HEK293 (cell line): ENCODE results near the gene WDR64.

ENCODE experiments used
- CTCF ChIA-PET: fragments of 350-600 bp; formaldehyde crosslinking; extraction: SDS; loops from one replicate; lab custom pipeline; 2021; ENCODE audit warnings: antibody characterized with exemption; lab: Yijun Ruan, JAX
- POLR2A ChIA-PET: fragments of 300-600 bp; formaldehyde crosslinking; extraction: SDS; loops from one replicate; lab custom pipeline; 2020; ENCODE audit warnings: antibody characterized with exemption, inconsistent platforms; lab: Yijun Ruan, JAX
- H3K27ac ChIP-seq: fragments of 200-500 bp; sonication (Bioruptor generic); 2 replicates; pipeline ENCODE4 v1.5.1; 2014; ENCODE audit warnings: low read depth, low read length, control low read depth, inconsistent platforms; ENCODE audit errors: extremely low read depth
- H3K36me3 ChIP-seq, 2 experiments: fragments of 200-500 bp in 1 of 2; sonication (Bioruptor generic) in 1 of 2; 1 replicate in 1 of 2; 2 replicates in 1 of 2; pipeline ENCODE4 v1.5.1; 2014 to 2017; ENCODE audit warnings: inconsistent platforms in 2 of 2, low read length in 2 of 2; ENCODE audit not compliant: control insufficient read depth in 2 of 2, insufficient read depth in 1 of 2
- H3K4me1 ChIP-seq: fragments of 200-500 bp; sonication (Bioruptor generic); 2 replicates; pipeline ENCODE4 v1.5.1; 2014; ENCODE audit warnings: mild to moderate bottlenecking, low read length, inconsistent platforms; ENCODE audit not compliant: control insufficient read depth, insufficient read depth
- H3K4me3 ChIP-seq: 2 replicates; pipeline ENCODE4 v1.5.1; 2011; ENCODE audit warnings: low read depth, mild to moderate bottlenecking, control low read depth, low read length, moderate library complexity
- H3K9me3 ChIP-seq: fragments of 200-500 bp; sonication (Bioruptor generic); 2 replicates; pipeline ENCODE4 v1.5.1; 2014; ENCODE audit warnings: low read depth, low read length, inconsistent platforms; ENCODE audit not compliant: control insufficient read depth, insufficient read depth
- BCL11A ChIP-seq: fragments of 450-650 bp; formaldehyde crosslinking; IDR thresholded peaks from 2 replicates; pipeline ENCODE4 v1.5.1; 2016; ENCODE audit warnings: low read depth, missing biosample characterization, missing genetic modification characterization
- GFI1B ChIP-seq: fragments of 450-650 bp; formaldehyde crosslinking; IDR thresholded peaks from 2 replicates; pipeline ENCODE4 v1.5.1; 2016; ENCODE audit warnings: missing biosample characterization, missing genetic modification characterization
- GLI4 ChIP-seq: fragments of 450-650 bp; formaldehyde crosslinking; IDR thresholded peaks from 2 replicates; pipeline ENCODE4 v1.5.1; 2016; ENCODE audit warnings: missing biosample characterization, missing genetic modification characterization
- HOXA7 ChIP-seq: sonication (generic); formaldehyde crosslinking; IDR thresholded peaks from 2 replicates; pipeline ENCODE4 v1.8.1; 2022; ENCODE audit warnings: missing genetic modification reagents, borderline replicate concordance
- KLF10 ChIP-seq: fragments of 450-650 bp; IDR thresholded peaks from 2 replicates; pipeline ENCODE4 v1.5.1; 2018; ENCODE audit warnings: missing biosample characterization, mild to moderate bottlenecking, missing genetic modification characterization
- PATZ1 ChIP-seq: fragments of 450-650 bp; formaldehyde crosslinking; IDR thresholded peaks from 2 replicates; pipeline ENCODE4 v1.5.1; 2016; ENCODE audit warnings: missing biosample characterization, missing genetic modification characterization
- SETDB1 ChIP-seq: IDR thresholded peaks from one replicate; pipeline ENCODE4 v1.6.1; 2017; ENCODE audit warnings: mild to moderate bottlenecking, low read length, moderate library complexity, mixed read lengths; ENCODE audit not compliant: insufficient read length
- SP7 ChIP-seq: fragments of 450-650 bp; formaldehyde crosslinking; IDR thresholded peaks from 2 replicates; pipeline ENCODE4 v1.5.1; 2016; ENCODE audit warnings: missing biosample characterization, missing genetic modification characterization
- YY1 ChIP-seq: fragments of 450-650 bp; formaldehyde crosslinking; IDR thresholded peaks from 2 replicates; pipeline ENCODE4 v1.5.1; 2018; ENCODE audit warnings: missing biosample characterization, missing genetic modification characterization
- ZNF148 ChIP-seq: fragments of 450-650 bp; formaldehyde crosslinking; IDR thresholded peaks from 2 replicates; pipeline ENCODE4 v1.5.0; 2017; ENCODE audit warnings: missing biosample characterization, missing genetic modification characterization, borderline replicate concordance
- ZNF202 ChIP-seq: fragments of 450-650 bp; formaldehyde crosslinking; IDR thresholded peaks from 2 replicates; pipeline ENCODE4 v1.5.1; 2016; ENCODE audit warnings: missing biosample characterization, missing genetic modification characterization, borderline replicate concordance
- ZNF23 ChIP-seq: fragments of 450-650 bp; formaldehyde crosslinking; IDR thresholded peaks from 2 replicates; pipeline ENCODE4 v1.5.1; 2016; ENCODE audit warnings: missing biosample characterization, missing genetic modification characterization, borderline replicate concordance
- ZNF302 ChIP-seq: fragments of 450-650 bp; formaldehyde crosslinking; IDR thresholded peaks from 2 replicates; pipeline ENCODE4 v1.5.1; 2016; ENCODE audit warnings: missing biosample characterization, missing genetic modification characterization, low read depth
- ZNF335 ChIP-seq: fragments of 450-650 bp; formaldehyde crosslinking; conservative IDR thresholded peaks from 2 replicates; pipeline ENCODE4 v1.5.1; 2016; ENCODE audit warnings: missing biosample characterization, missing genetic modification characterization
- ZNF473 ChIP-seq: fragments of 450-650 bp; formaldehyde crosslinking; IDR thresholded peaks from 2 replicates; pipeline ENCODE4 v1.5.1; 2017; ENCODE audit warnings: missing biosample characterization, missing genetic modification characterization
- ZNF704 ChIP-seq: fragments of 450-650 bp; formaldehyde crosslinking; IDR thresholded peaks from 2 replicates; pipeline ENCODE4 v1.5.1; 2016; ENCODE audit warnings: missing biosample characterization, missing genetic modification characterization
- ZNF777 ChIP-seq: fragments of 450-650 bp; formaldehyde crosslinking; IDR thresholded peaks from 2 replicates; pipeline ENCODE4 v1.5.1; 2017; ENCODE audit warnings: missing biosample characterization, missing genetic modification characterization, borderline replicate concordance
- ZNF785 ChIP-seq: fragments of 450-650 bp; formaldehyde crosslinking; IDR thresholded peaks from 2 replicates; pipeline ENCODE4 v1.5.1; 2016; ENCODE audit warnings: missing biosample characterization, missing genetic modification characterization
- TF ChIP-seq, protein P1 (sequence below): fragments of 450-650 bp; formaldehyde crosslinking; IDR thresholded peaks from 2 replicates; pipeline ENCODE4 v1.5.1; 2016; ENCODE audit warnings: missing biosample characterization, missing genetic modification characterization

The WDR64 gene

DNA sequence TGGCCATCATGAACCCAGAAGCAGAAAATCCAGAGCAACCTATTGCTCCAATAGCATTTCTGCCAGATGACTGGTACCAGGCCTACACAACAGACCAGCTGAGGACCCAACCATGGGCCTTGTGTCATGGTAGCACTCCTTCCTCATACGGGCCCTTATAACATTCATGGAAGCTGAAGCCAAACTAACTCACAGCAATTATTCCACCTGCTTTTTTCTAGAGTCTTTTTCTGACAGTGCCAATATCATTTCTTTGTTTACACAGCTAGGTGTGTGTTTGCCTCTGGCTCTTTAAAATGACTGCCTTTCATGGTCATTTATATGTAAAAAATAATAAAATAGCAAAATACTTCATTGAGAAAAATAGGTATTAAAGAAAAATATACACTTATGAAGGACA is 3.9 kb upstream of the WDR64 start:
- H3K4me1 ChIP-seq = no peaks in the 10 kb centered on the region
- no peaks in the 10 kb centered on the region for H3K9me3 ChIP-seq
- no peak overlapping the region for H3K4me3 ChIP-seq
- H3K27ac ChIP-seq = no peak overlapping the region
- H3K36me3 ChIP-seq = no peaks in the 10 kb centered on the region
- CTCF ChIA-PET = interaction anchor here (0.7 kb wide), 1 partner anchor 186 kb away, joined by 3 read pairs; no protein-coding TSS in a partner anchor
- POLR2A ChIA-PET = no interaction called here
- TF ChIP-seq HOXA7 (CRISPR knock-in tag) (no peak), GFI1B (tag by site-specific recombination) (no peak), SP7 (tag by site-specific recombination) (no peak), PATZ1 (tag by site-specific recombination) (no peak), ZNF785 (no peak), SETDB1 (no peak)

GRCh38 chr1:241654019-241654418 is 1.9 kb downstream of the WDR64 start:
- TF ChIP-seq YY1 (tag by site-specific recombination) (no peak), ZNF335 (tag by site-specific recombination) (no peak), ZNF302 (no peak), ZNF777 (tag by site-specific recombination) (no peak), ZNF704 (tag by site-specific recombination) (no peak), GLI4 (tag by site-specific recombination) (no peak), ZNF473 (tag by site-specific recombination) (no peak), ZNF148 (tag by site-specific recombination) (no peak), ZNF23 (no peak)
- Histone ChIP-seq H3K27ac (no peak overlapping the region), H3K36me3 (no peaks in the 10 kb centered on the region), H3K9me3 (no peaks in the 10 kb centered on the region), H3K4me3 (no peak overlapping the region), H3K4me1 (no peaks in the 10 kb centered on the region)
- ChIA-PET POLR2A (no interaction called here), CTCF (interaction anchor here (0.7 kb wide), 1 partner anchor 31 kb away, joined by 4 read pairs; no protein-coding TSS in a partner anchor)

DNA sequence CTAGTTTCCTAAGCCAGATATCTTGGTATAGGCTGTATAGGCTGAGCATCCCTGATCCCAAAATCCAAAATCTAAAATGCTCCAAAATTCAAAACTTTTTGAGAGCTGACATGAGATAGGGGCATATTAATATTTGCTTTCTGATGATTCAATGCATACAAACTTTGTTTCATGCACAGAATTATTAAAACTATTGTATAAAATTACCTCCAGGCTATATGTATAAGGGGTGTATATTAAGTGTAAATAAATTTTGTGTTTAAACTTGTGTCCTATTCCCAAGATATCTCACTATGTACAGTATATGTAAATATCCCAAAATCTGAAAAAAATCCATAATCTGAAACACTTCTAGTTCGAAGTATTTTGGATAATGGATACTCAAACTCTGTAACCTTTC is 2.6 kb downstream of the WDR64 start:
- no peak overlapping the region for H3K4me3 ChIP-seq
- no peaks in the 10 kb centered on the region for H3K36me3 ChIP-seq
- ChIA-PET CTCF (interaction anchor here (0.7 kb wide), 1 partner anchor 32 kb away, joined by 4 read pairs; no protein-coding TSS in a partner anchor), POLR2A (no interaction called here)
- H3K4me1 ChIP-seq = no peaks in the 10 kb centered on the region
- TF ChIP-seq ZNF202 (tag by site-specific recombination) = no peak
- no peak for TF ChIP-seq BCL11A (tag by site-specific recombination)
- TF ChIP-seq KLF10 = no peak
- TF ChIP-seq, protein P1, sequence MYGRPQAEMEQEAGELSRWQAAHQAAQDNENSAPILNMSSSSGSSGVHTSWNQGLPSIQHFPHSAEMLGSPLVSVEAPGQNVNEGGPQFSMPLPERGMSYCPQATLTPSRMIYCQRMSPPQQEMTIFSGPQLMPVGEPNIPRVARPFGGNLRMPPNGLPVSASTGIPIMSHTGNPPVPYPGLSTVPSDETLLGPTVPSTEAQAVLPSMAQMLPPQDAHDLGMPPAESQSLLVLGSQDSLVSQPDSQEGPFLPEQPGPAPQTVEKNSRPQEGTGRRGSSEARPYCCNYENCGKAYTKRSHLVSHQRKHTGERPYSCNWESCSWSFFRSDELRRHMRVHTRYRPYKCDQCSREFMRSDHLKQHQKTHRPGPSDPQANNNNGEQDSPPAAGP (tag by site-specific recombination) = no peak
- no peak overlapping the region for H3K27ac ChIP-seq
- no peaks in the 10 kb centered on the region for H3K9me3 ChIP-seq
